Neural cell (in vitro differentiated cells): ENCODE data around the gene PCDHGC3. TPM values are rescaled to one million over a fixed set of nuclear protein-coding genes. Genes with fewer than 3 reads are reported as not detected.

ENCODE experiments used
- H2AFZ ChIP-seq: fragments of 200-600, 300-800 bp; sonication (generic), shearing (Covaris generic); 2 replicates; pipeline ENCODE4 v1.6.0; 2014; ENCODE audit warnings: low read depth, mild to moderate bottlenecking, antibody characterized with exemption, low read length, moderate library complexity
- H3F3A ChIP-seq: fragments of 200-600 bp; shearing (Covaris generic); 2 replicates; pipeline ENCODE4 v1.6.1; 2016; ENCODE audit warnings: mild to moderate bottlenecking, moderate library complexity, mixed read lengths, antibody characterized with exemption, low read length; ENCODE audit not compliant: insufficient read depth, poor library complexity, severe bottlenecking
- H3K27ac ChIP-seq: fragments of 200-600, 300-800 bp; sonication (generic), shearing (Covaris generic); 2 replicates; pipeline ENCODE4 v1.5.1; 2014; ENCODE audit warnings: mild to moderate bottlenecking, low read length, moderate library complexity
- H3K27me3 ChIP-seq: fragments of 300-800, 200-600 bp; sonication (generic), shearing (Covaris generic); 2 replicates; pipeline ENCODE4 v1.6.0; 2014; ENCODE audit warnings: mild to moderate bottlenecking, low read depth, low read length, moderate library complexity; ENCODE audit not compliant: insufficient read depth
- H3K36me3 ChIP-seq: fragments of 300-800, 200-600 bp; sonication (generic), shearing (Covaris generic); 2 replicates; pipeline ENCODE4 v1.5.1; 2014; ENCODE audit warnings: mild to moderate bottlenecking, antibody characterized with exemption, low read length, moderate library complexity; ENCODE audit not compliant: insufficient read depth
- H3K4me2 ChIP-seq: fragments of 300-800, 200-600 bp; sonication (generic), shearing (Covaris generic); 2 replicates; pipeline ENCODE4 v1.6.0; 2014; ENCODE audit warnings: mild to moderate bottlenecking, low read length
- H3K4me3 ChIP-seq: fragments of 300-800, 200-600 bp; sonication (generic), shearing (Covaris generic); 2 replicates; pipeline ENCODE4 v1.5.1; 2014; ENCODE audit warnings: mild to moderate bottlenecking, low read length, moderate library complexity
- H3K79me2 ChIP-seq: fragments of 200-600 bp; shearing (Covaris generic); replicated peaks from 2 replicates; pipeline ENCODE4 v1.6.0; 2014; ENCODE audit warnings: mild to moderate bottlenecking, low read length, moderate library complexity; ENCODE audit not compliant: insufficient read depth
- H3K9ac ChIP-seq: fragments of 300-800, 200-600 bp; sonication (generic), shearing (Covaris generic); 2 replicates; pipeline ENCODE4 v1.6.1; 2016; ENCODE audit warnings: mild to moderate bottlenecking, low read length, mixed read lengths
- H3K9me2 ChIP-seq: fragments of 200-600 bp; shearing (Covaris generic); 2 replicates; pipeline ENCODE4 v1.6.1; 2016; ENCODE audit warnings: mild to moderate bottlenecking, low read length, mixed read lengths; ENCODE audit not compliant: insufficient read depth
- H3K9me3 ChIP-seq: fragments of 200-600, 300-800 bp; sonication (generic), shearing (Covaris generic); 2 replicates; pipeline ENCODE4 v1.6.1; 2016; ENCODE audit warnings: mild to moderate bottlenecking, mixed run types, low read length, moderate library complexity, mixed read lengths
- H4K20me1 ChIP-seq: fragments of 200-600 bp; shearing (Covaris generic); 2 replicates; pipeline ENCODE4 v1.6.1; 2016; ENCODE audit warnings: mild to moderate bottlenecking, mixed run types; ENCODE audit not compliant: insufficient read depth
- EP300 ChIP-seq: fragments of 450-650 bp; conservative IDR thresholded peaks from 2 replicates; pipeline ENCODE4 v1.6.1; 2014; ENCODE audit warnings: antibody characterized with exemption, mild to moderate bottlenecking, moderate library complexity; ENCODE audit not compliant: poor library complexity, severe bottlenecking
- EZH2 ChIP-seq: fragments of 200-600, 300-800 bp; shearing (Covaris generic), sonication (generic); IDR thresholded peaks from 2 replicates; pipeline ENCODE4 v1.6.1; 2014; ENCODE audit warnings: antibody characterized with exemption, low read length, borderline replicate concordance, mild to moderate bottlenecking; ENCODE audit not compliant: insufficient read depth, poor library complexity, severe bottlenecking
- MXI1 ChIP-seq: fragments of 450-650 bp; conservative IDR thresholded peaks from 2 replicates; pipeline ENCODE4 v1.6.1; 2014; ENCODE audit warnings: antibody characterized with exemption, mild to moderate bottlenecking; ENCODE audit not compliant: poor library complexity, severe bottlenecking
- POLR2AphosphoS5 ChIP-seq: IDR thresholded peaks from 2 replicates; pipeline ENCODE4 v1.6.1; 2012
- RAD21 ChIP-seq: fragments of 450-650 bp; conservative IDR thresholded peaks from 2 replicates; pipeline ENCODE4 v1.6.1; 2014; ENCODE audit warnings: antibody characterized with exemption, mild to moderate bottlenecking, moderate library complexity
- SMC3 ChIP-seq: fragments of 450-650 bp; conservative IDR thresholded peaks from 2 replicates; pipeline ENCODE4 v1.6.1; 2014; ENCODE audit warnings: antibody characterized with exemption, mild to moderate bottlenecking, moderate library complexity; ENCODE audit not compliant: poor library complexity
- TAF1 ChIP-seq: IDR thresholded peaks from 2 replicates; pipeline ENCODE4 v1.6.1; 2012; ENCODE audit warnings: low read depth
- polyA plus RNA-seq: library from polyadenylated mRNA; depleted of rRNA; stranded (reverse); fragments of >200 nt; gene quantifications from 2 replicates; pipeline ENCODE4 v1.2.3, GENCODE V29; 2014
- TF ChIP-seq, protein P1 (sequence below): IDR thresholded peaks from 2 replicates; pipeline ENCODE4 v1.6.1; 2012; ENCODE audit warnings: borderline replicate concordance
- TF ChIP-seq, protein P2 (sequence below): fragments of 450-650 bp; IDR thresholded peaks from 2 replicates; pipeline ENCODE4 v1.5.1; 2014; ENCODE audit warnings: antibody characterized with exemption, mild to moderate bottlenecking, moderate library complexity; ENCODE audit not compliant: poor library complexity, severe bottlenecking

The PCDHGC3 gene
- polyA plus RNA-seq, 1 donor from 2014 or later: 2.1 TPM

DNA sequence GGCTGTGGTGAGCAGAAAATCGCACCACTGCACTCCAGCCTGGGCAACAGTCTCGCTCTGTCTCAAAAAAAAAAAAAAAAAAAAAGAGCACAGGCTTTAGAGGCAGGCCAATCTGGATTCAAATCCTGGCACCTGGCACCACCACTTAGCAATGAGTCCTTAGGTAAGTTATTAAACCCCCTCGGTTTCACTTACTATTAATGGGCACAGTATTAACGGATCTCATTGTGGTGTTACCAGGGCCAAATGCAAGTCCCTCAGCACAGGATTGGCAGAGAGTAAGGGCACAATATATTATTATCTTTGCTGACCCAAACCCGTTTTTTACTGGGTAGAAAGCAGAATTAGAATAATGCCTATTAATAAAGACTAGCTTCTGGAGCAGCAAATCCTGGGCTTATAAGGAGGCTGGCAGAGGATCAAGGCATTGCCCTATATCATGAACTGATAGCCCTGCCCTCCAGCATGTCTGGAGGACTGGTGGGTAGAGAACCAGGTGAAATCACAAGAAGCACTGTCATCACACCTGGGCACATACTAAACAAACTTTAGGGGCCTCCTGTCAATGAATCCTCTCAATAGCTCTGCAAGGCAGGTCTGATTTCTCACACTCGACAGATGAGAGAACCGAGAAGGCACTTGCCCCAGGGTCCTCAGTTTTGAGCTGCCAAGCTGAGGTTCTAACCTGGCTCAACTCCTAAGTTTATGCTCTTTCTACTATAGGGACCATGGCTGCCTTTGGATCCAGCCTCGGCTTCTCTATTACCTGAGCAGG lies 30.8 kb downstream of the PCDHGC3 start:
- Histone ChIP-seq H3K9ac (no peak overlapping the region), H3K9me2 (no peaks in the 10 kb centered on the region), H3K4me3 (no peak overlapping the region), H3K27ac (no peak overlapping the region), H3K36me3 (peaks cover under 1% of the 10 kb centered on the region), H3K79me2 (no peaks in the 10 kb centered on the region), H3K27me3 (no peaks in the 10 kb centered on the region), H3K4me2 (no peak overlapping the region), H4K20me1 (no peaks in the 10 kb centered on the region), H3F3A (peaks cover 2% of the 10 kb centered on the region), H2AFZ (no peak overlapping the region), H3K9me3 (no peaks in the 10 kb centered on the region)
- TF ChIP-seq TAF1: no peak
- TF ChIP-seq, protein P1, sequence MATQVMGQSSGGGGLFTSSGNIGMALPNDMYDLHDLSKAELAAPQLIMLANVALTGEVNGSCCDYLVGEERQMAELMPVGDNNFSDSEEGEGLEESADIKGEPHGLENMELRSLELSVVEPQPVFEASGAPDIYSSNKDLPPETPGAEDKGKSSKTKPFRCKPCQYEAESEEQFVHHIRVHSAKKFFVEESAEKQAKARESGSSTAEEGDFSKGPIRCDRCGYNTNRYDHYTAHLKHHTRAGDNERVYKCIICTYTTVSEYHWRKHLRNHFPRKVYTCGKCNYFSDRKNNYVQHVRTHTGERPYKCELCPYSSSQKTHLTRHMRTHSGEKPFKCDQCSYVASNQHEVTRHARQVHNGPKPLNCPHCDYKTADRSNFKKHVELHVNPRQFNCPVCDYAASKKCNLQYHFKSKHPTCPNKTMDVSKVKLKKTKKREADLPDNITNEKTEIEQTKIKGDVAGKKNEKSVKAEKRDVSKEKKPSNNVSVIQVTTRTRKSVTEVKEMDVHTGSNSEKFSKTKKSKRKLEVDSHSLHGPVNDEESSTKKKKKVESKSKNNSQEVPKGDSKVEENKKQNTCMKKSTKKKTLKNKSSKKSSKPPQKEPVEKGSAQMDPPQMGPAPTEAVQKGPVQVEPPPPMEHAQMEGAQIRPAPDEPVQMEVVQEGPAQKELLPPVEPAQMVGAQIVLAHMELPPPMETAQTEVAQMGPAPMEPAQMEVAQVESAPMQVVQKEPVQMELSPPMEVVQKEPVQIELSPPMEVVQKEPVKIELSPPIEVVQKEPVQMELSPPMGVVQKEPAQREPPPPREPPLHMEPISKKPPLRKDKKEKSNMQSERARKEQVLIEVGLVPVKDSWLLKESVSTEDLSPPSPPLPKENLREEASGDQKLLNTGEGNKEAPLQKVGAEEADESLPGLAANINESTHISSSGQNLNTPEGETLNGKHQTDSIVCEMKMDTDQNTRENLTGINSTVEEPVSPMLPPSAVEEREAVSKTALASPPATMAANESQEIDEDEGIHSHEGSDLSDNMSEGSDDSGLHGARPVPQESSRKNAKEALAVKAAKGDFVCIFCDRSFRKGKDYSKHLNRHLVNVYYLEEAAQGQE: no peak
- no peak for TF ChIP-seq EP300
- TF ChIP-seq RAD21: no peak
- TF ChIP-seq POLR2AphosphoS5: no peak
- no peak for TF ChIP-seq SMC3
- TF ChIP-seq EZH2: no peak
- TF ChIP-seq, protein P2, sequence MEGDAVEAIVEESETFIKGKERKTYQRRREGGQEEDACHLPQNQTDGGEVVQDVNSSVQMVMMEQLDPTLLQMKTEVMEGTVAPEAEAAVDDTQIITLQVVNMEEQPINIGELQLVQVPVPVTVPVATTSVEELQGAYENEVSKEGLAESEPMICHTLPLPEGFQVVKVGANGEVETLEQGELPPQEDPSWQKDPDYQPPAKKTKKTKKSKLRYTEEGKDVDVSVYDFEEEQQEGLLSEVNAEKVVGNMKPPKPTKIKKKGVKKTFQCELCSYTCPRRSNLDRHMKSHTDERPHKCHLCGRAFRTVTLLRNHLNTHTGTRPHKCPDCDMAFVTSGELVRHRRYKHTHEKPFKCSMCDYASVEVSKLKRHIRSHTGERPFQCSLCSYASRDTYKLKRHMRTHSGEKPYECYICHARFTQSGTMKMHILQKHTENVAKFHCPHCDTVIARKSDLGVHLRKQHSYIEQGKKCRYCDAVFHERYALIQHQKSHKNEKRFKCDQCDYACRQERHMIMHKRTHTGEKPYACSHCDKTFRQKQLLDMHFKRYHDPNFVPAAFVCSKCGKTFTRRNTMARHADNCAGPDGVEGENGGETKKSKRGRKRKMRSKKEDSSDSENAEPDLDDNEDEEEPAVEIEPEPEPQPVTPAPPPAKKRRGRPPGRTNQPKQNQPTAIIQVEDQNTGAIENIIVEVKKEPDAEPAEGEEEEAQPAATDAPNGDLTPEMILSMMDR: no peak
- TF ChIP-seq MXI1: no peak

DNA sequence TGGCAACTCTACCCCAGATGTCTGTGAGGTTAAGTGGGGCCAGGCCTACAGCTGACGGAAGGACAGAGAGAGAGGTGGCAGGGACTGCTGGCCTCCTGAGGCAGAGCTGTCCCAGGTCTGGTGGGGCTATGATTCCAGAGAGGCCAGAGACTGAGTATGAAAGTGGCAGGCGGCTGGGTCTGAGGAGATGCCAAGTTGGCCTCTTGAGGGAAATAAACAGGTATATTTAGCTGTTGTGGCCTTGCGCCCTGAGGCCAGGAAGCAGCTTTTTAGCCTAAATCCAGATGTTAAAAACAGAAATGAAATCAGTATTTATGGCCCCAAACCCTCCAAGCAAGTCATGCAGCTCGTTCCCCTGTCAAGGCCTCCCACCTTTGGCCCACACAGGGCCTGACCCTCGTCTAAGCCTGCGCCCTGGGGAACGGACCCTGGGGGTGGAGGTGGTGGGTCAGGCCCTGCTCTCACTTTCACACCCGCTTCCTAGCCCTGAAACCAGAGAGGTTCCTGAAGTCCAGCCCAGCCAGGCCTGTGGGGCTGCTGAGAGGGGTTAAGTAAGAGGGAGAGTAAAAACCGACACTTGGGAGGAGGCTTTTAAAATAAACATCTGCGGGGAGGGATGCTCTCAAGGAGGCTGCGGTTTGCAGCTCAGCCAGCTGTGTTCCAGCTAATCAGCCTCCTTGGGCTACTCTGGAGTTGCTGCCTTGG lies 31.8 kb downstream of the PCDHGC3 start:
- TF ChIP-seq TAF1 (no peak), SMC3 (no peak), EZH2 (no peak)
- TF ChIP-seq, protein P2: no peak
- Histone ChIP-seq H3K9me2 (no peaks in the 10 kb centered on the region), H3K27me3 (no peaks in the 10 kb centered on the region), H3K79me2 (no peaks in the 10 kb centered on the region), H3K4me3 (no peak overlapping the region), H2AFZ (no peak overlapping the region), H3F3A (peaks cover 2% of the 10 kb centered on the region), H3K9me3 (no peaks in the 10 kb centered on the region), H3K36me3 (peaks cover 5% of the 10 kb centered on the region), H3K4me2 (no peak overlapping the region), H3K9ac (peak overlapping the region; percentile 61), H3K27ac (no peak overlapping the region), H4K20me1 (no peaks in the 10 kb centered on the region)
